HG02970 (cell line): ENCODE data around the gene TRIM61.
A peak's percentile ranks its signal among the peaks of the same experiment; 100 is the strongest.
"Not testable (repeated sequence)": the region's sequence is repeated elsewhere in the genome, so short reads cannot be mapped to it uniquely, and the experiment has no call there.

Source experiments
- ATAC-seq: cut with Tn5 transposase; IDR thresholded peaks from one replicate; pipeline ENCODE4 v1.9.1; 2021; ENCODE audit warnings: mild to moderate bottlenecking, moderate library complexity, moderate number of reproducible peaks; ENCODE audit not compliant: unreplicated experiment, low FRiP score

Gene TRIM61

GRCh38 chr4:164977243-164978164 lies at the start of gene TRIM61:
Gene TRIM61, minus strand, starts transcription at chr4:164977657. Its CDS starts 7,655 bp downstream, at chr4:164970002.
- ATAC-seq: peak; percentile 96

- ATAC-seq: not testable (repeated sequence)
Observed at GRCh38 chr4:165025782-165026181, 48.3 kb upstream of the TRIM61 start.

GRCh38 chr4:165019995-165020394 lies 42.5 kb upstream of the TRIM61 start:
- ATAC-seq: not testable (repeated sequence)

GRCh38 chr4:165016971-165017370 lies 39.5 kb upstream of the TRIM61 start:
- no peak for ATAC-seq

GRCh38 chr4:165013691-165014090 lies 36.2 kb upstream of the TRIM61 start:
- ATAC-seq: no peak

- no peak for ATAC-seq
Observed at GRCh38 chr4:165011403-165011802, 33.9 kb upstream of the TRIM61 start.

- ATAC-seq: no peak
Observed at GRCh38 chr4:165010991-165011390, 33.5 kb upstream of the TRIM61 start.

- ATAC-seq: no peak
Observed at GRCh38 chr4:165010487-165010886, 33.0 kb upstream of the TRIM61 start.

- ATAC-seq: no peak
Observed at GRCh38 chr4:165009493-165010227, 32.2 kb upstream of the TRIM61 start.

GRCh38 chr4:165006886-165007285 lies 29.4 kb upstream of the TRIM61 start:
- ATAC-seq: no peak

GRCh38 chr4:165006456-165006855 lies 29.0 kb upstream of the TRIM61 start:
- no peak for ATAC-seq

GRCh38 chr4:165005352-165005925 lies 28.0 kb upstream of the TRIM61 start:
- no peak for ATAC-seq

GRCh38 chr4:165001957-165002356 lies 24.5 kb upstream of the TRIM61 start:
- ATAC-seq: not testable (repeated sequence)

- ATAC-seq: not testable (repeated sequence)
Observed at GRCh38 chr4:164998526-164999080, 21.1 kb upstream of the TRIM61 start.

GRCh38 chr4:164997941-164998340 lies 20.5 kb upstream of the TRIM61 start:
- ATAC-seq: no peak

- no peak for ATAC-seq
Observed at GRCh38 chr4:164997324-164997723, 19.9 kb upstream of the TRIM61 start.

- not testable (repeated sequence) for ATAC-seq
Observed at GRCh38 chr4:164996123-164996522, 18.7 kb upstream of the TRIM61 start.

- not testable (repeated sequence) for ATAC-seq
Observed at GRCh38 chr4:164990786-164991185, 13.3 kb upstream of the TRIM61 start.

- ATAC-seq: no peak
Observed at GRCh38 chr4:164989471-164989870, 12.0 kb upstream of the TRIM61 start.

GRCh38 chr4:164971929-164972328 lies 5.5 kb downstream of the TRIM61 start:
- ATAC-seq: not testable (repeated sequence)

GRCh38 chr4:164959896-164960295 lies 17.6 kb downstream of the TRIM61 start:
- ATAC-seq: no peak
